ENCODE results near the gene TTC33. TPM values are rescaled to one million over a fixed set of nuclear protein-coding genes. Genes with fewer than 3 reads are reported as not detected.

TTC33 gene
- polyA plus RNA-seq, 1 experiment = 12.4 TPM

DNA sequence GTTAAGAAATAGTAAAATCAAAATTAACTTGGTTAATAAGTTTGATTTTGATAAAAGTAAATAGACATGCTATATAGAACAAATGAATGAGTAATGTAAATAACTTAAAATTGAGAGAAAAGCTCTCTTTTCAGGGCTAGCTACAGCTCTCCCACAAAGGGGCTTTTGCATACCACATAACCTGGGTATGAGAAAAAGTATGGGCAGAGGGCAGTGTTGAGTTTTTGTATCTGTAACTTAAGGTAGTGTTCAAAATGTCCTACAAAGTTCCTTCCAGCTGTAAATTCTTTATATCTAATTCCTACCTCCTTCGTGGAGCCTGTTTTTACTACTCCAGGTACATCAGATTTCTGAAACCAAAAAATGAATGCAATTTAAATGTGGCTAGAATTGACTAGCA is 18.9 kb upstream of the TTC33 start:
- Histone ChIP-seq H3K27me3 (ENCODE audit: control insufficient read depth, insufficient read depth, low read length) (no peaks in the 10 kb centered on the region), H3K27ac (ENCODE audit: low read depth, low read length) (no peak overlapping the region), H3K4me3 (ENCODE audit: low read depth, low read length) (no peak overlapping the region), H3K9me3 (ENCODE audit: control insufficient read depth, insufficient read depth, low read length) (no peaks in the 10 kb centered on the region)
- ChIA-PET CTCF (interaction anchor here (0.7 to 1.8 kb wide), 4 partner anchors 16 to 104 kb away, joined by 3 to 6 read pairs (median 3); partner anchors contain the start of gene PRKAA1), POLR2A (no interaction called here)
- TF ChIP-seq CTCF (IDR thresholded peaks at IDR 0.05; ENCODE audit: low read depth, low read length) = no peak; the same call in 1 of the 2 replicates
- DNase-seq (ENCODE audit: low read depth, low spot score) = no peak

DNA sequence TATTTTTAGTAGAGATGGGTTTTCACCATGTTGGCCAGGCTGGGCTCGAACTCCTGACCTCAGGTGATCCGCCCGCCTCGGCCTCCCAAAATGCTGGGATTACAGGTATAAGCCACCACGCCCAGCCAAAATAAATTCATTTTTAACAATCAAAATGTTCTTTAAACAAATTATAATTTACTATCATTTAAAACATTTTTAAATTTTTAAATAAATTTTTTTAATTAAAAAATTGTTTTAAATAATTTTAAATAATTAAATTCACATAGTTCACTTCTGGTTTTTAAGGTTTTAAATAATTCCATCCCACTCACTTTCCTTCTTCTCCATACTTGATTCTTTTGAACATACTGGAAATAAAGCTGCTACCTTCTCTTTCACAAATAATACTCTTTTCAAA is 15.0 kb upstream of the TTC33 start:
- Histone ChIP-seq H3K27ac (ENCODE audit: low read depth, low read length) (no peak overlapping the region), H3K27me3 (ENCODE audit: control insufficient read depth, insufficient read depth, low read length) (no peaks in the 10 kb centered on the region), H3K4me3 (ENCODE audit: low read depth, low read length) (no peak overlapping the region), H3K9me3 (ENCODE audit: control insufficient read depth, insufficient read depth, low read length) (no peaks in the 10 kb centered on the region)
- ChIA-PET CTCF (no interaction called here), POLR2A (interaction anchor here (0.7 kb wide), 1 partner anchor 100 kb away, joined by 12 read pairs; no protein-coding TSS in a partner anchor)
- TF ChIP-seq CTCF (IDR thresholded peaks at IDR 0.05; ENCODE audit: low read depth, low read length) = no peak
- no peak for DNase-seq (ENCODE audit: low read depth, low spot score)

DNA sequence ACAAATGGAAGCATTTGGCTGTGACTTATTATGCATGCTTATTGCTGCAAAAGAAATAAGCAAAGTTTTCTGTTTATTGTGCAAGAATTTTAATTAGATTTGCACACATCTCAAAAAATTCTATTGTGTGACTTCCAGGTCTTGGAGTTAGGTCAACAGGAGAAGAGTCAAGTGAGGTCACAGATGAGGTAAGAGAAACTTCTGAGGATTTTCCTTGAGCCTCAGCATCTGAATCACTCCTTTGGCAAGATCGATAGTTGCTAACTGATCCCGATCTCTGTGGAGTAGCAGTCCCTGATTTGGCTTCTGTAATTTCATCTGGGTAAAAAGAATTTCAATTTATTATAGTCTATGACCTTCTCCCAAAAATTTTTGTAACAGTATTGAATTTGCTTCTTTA is 6.9 kb upstream of the TTC33 start:
- Histone ChIP-seq H3K9me3 (ENCODE audit: control insufficient read depth, insufficient read depth, low read length) (no peaks in the 10 kb centered on the region), H3K27me3 (ENCODE audit: control insufficient read depth, insufficient read depth, low read length) (no peaks in the 10 kb centered on the region), H3K27ac (ENCODE audit: low read depth, low read length) (no peak overlapping the region), H3K4me3 (ENCODE audit: low read depth, low read length) (no peak overlapping the region)
- DNase-seq (ENCODE audit: low read depth, low spot score) = no peak
- POLR2A ChIA-PET = no interaction called here
- TF ChIP-seq CTCF (IDR thresholded peaks at IDR 0.05; ENCODE audit: low read depth, low read length) = no peak
- CTCF ChIA-PET = no interaction called here

DNA sequence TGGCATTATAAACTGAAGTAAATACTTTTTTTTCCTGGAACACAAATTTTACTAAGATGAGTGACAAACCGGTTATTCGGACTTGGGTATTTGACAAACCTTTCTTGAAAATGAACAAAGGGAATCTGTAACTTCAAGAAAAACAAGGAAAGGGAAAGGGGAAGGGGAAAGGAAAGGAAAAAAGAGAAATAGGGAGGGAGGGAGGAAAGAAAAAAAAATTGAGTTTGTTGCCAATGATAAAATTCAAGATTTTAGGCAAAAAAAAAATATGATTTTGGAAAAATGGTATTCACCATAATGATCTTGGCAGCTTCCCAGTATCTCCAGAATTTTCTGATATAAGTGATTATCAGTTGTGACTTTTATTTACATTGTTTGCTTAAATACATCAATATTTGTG is 1.6 kb upstream of the TTC33 start:
- ChIA-PET POLR2A (no interaction called here), CTCF (interaction anchor here (0.7 to 1.1 kb wide), 2 partner anchors 18 to 136 kb away, joined by 3 to 4 read pairs; no protein-coding TSS in a partner anchor)
- no peak for DNase-seq (ENCODE audit: low read depth, low spot score)
- no peak overlapping the region for H3K27ac ChIP-seq (ENCODE audit: low read depth, low read length)
- no peaks in the 10 kb centered on the region; the same call in 1 of the 2 replicates for H3K9me3 ChIP-seq (ENCODE audit: control insufficient read depth, insufficient read depth, low read length)
- H3K27me3 ChIP-seq (ENCODE audit: control insufficient read depth, insufficient read depth, low read length) = no peaks in the 10 kb centered on the region
- TF ChIP-seq CTCF (IDR thresholded peaks at IDR 0.05; ENCODE audit: low read depth, low read length) = no peak
- H3K4me3 ChIP-seq (ENCODE audit: low read depth, low read length) = no peak overlapping the region

- Histone ChIP-seq H3K27me3 (ENCODE audit: control insufficient read depth, insufficient read depth, low read length) (no peaks in the 10 kb centered on the region), H3K4me3 (ENCODE audit: low read depth, low read length) (peak overlapping the region; percentile 85), H3K9me3 (ENCODE audit: control insufficient read depth, insufficient read depth, low read length) (no peaks in the 10 kb centered on the region; the same call in 1 of the 2 replicates), H3K27ac (ENCODE audit: low read depth, low read length) (peak overlapping the region; percentile 69)
- peak; percentile 55 for DNase-seq (ENCODE audit: low read depth, low spot score)
- ChIA-PET CTCF (no interaction called here), POLR2A (interaction anchor here (0.5 kb wide), 1 partner anchor 80 kb away, joined by 3 read pairs; the partner anchor contains the start of gene RPL37)
- TF ChIP-seq CTCF (IDR thresholded peaks at IDR 0.05; ENCODE audit: low read depth, low read length) = peak; percentile 77
Observed at GRCh38 chr5:40755093-40755406, 711 bp downstream of the TTC33 start.

Measured in AG04450 (cell line).